Endothelial cell of umbilical vein (primary cell): Measurements from ENCODE around the gene B3GNT7.

Experiments used
- CTCF ChIP-seq, 2 donors: IDR thresholded peaks; 1 replicate in 1 of 2; 2 replicates in 1 of 2; pipeline ENCODE4 v1.5.1; 2011; ENCODE audit warnings: low read length in 2 of 2, mild to moderate bottlenecking in 2 of 2, moderate library complexity in 2 of 2, control low read depth in 1 of 2, inconsistent platforms in 1 of 2, low read depth in 1 of 2; ENCODE audit not compliant: insufficient read depth in 1 of 2; ENCODE audit errors: extremely low read depth in 1 of 2
- EZH2 ChIP-seq: IDR thresholded peaks from 2 replicates; pipeline ENCODE4 v1.6.1; 2012; ENCODE audit warnings: borderline replicate concordance, low read depth, mild to moderate bottlenecking, moderate library complexity, low read length, inconsistent platforms; ENCODE audit not compliant: severe bottlenecking
- POLR2AphosphoS5 ChIP-seq: IDR thresholded peaks from 2 replicates; pipeline ENCODE4 v1.6.1; 2012; ENCODE audit warnings: low read depth, mild to moderate bottlenecking, control low read depth, low read length, moderate library complexity; ENCODE audit not compliant: insufficient read depth

- TF ChIP-seq CTCF (IDR thresholded peaks at IDR 0.05; ENCODE audit: extremely low read depth in 1 of 2, insufficient read depth in 1 of 2, low read depth in 1 of 2, low read length in 2 of 2) (no peak), EZH2 (no peak), POLR2AphosphoS5 (no peak)
Measured at GRCh38 chr2:231385429-231385828, 10.1 kb upstream of the B3GNT7 start.
